GM12878 (cell line): ENCODE data around the gene LRRC45. TPM values are rescaled to one million over a fixed set of nuclear protein-coding genes. Genes with fewer than 3 reads are reported as not detected.

ENCODE experiments used
- CBFB ChIP-seq: IDR thresholded peaks from 2 replicates; pipeline ENCODE4 v1.6.1; 2016; ENCODE audit warnings: antibody characterized with exemption, low read depth
- CEBPB ChIP-seq, 2 experiments: fragments of 150-350 bp in 1 of 2; IDR thresholded peaks; 2 replicates each; pipeline ENCODE4 v1.6.1; 2012 to 2014; ENCODE audit warnings: low read depth in 2 of 2, low read length in 2 of 2, borderline replicate concordance in 1 of 2, inconsistent platforms in 1 of 2
- DPF2 ChIP-seq: fragments of 450-650 bp; IDR thresholded peaks from 2 replicates; pipeline ENCODE4 v1.6.1; 2017; ENCODE audit warnings: mild to moderate bottlenecking
- E2F8 ChIP-seq: fragments of 450-650 bp; IDR thresholded peaks from 2 replicates; pipeline ENCODE4 v1.6.1; 2018; ENCODE audit warnings: mild to moderate bottlenecking, low read depth, moderate library complexity; ENCODE audit not compliant: partially characterized antibody
- GATAD2B ChIP-seq: fragments of 450-650 bp; conservative IDR thresholded peaks from 2 replicates; pipeline ENCODE4 v1.6.1; 2017; ENCODE audit warnings: low read depth, mild to moderate bottlenecking, moderate library complexity
- IKZF1 ChIP-seq: fragments of 450-650 bp; conservative IDR thresholded peaks from 2 replicates; pipeline ENCODE4 v1.6.1; 2017; ENCODE audit warnings: antibody characterized with exemption, mild to moderate bottlenecking
- IKZF2 ChIP-seq, 2 experiments: fragments of 450-650 bp; IDR thresholded peaks; 2 replicates each; pipeline ENCODE4 v1.6.1; 2017; ENCODE audit warnings: mild to moderate bottlenecking in 2 of 2, moderate library complexity in 2 of 2
- LARP7 ChIP-seq: fragments of 450-650 bp; IDR thresholded peaks from 2 replicates; pipeline ENCODE4 v1.6.1; 2017; ENCODE audit warnings: mild to moderate bottlenecking
- MXI1 ChIP-seq: fragments of 150-350 bp; IDR thresholded peaks from 2 replicates; pipeline ENCODE4 v1.6.1; 2011; ENCODE audit warnings: low read depth, mild to moderate bottlenecking, inconsistent platforms, low read length, improper control_type of control experiment
- NFIC ChIP-seq: IDR thresholded peaks from 2 replicates; pipeline ENCODE4 v1.6.1; 2012; ENCODE audit warnings: low read depth, mild to moderate bottlenecking, inconsistent platforms, low read length, moderate library complexity
- NFXL1 ChIP-seq: fragments of 450-650 bp; IDR thresholded peaks from 2 replicates; pipeline ENCODE4 v1.6.1; 2017; ENCODE audit warnings: antibody characterized with exemption, mild to moderate bottlenecking, borderline replicate concordance
- NKRF ChIP-seq: fragments of 450-650 bp; conservative IDR thresholded peaks from 2 replicates; pipeline ENCODE4 v1.6.1; 2017; ENCODE audit warnings: mild to moderate bottlenecking, moderate library complexity
- NRF1 ChIP-seq: conservative IDR thresholded peaks from 2 replicates; pipeline ENCODE4 v1.6.1; 2011; ENCODE audit warnings: mild to moderate bottlenecking, low read depth, low read length, improper control_type of control experiment
- RUNX3 ChIP-seq: IDR thresholded peaks from 2 replicates; pipeline ENCODE4 v1.6.1; 2012; ENCODE audit warnings: low read length, inconsistent platforms
- SMC3 ChIP-seq: IDR thresholded peaks from 2 replicates; pipeline ENCODE4 v1.6.1; 2011; ENCODE audit warnings: low read length, improper control_type of control experiment, borderline replicate concordance
- STAT1 ChIP-seq: fragments of 450-650 bp; conservative IDR thresholded peaks from 2 replicates; pipeline ENCODE4 v1.6.1; 2014; ENCODE audit warnings: antibody characterized with exemption, mild to moderate bottlenecking
- TCF7 ChIP-seq: IDR thresholded peaks from 2 replicates; pipeline ENCODE4 v1.6.1; 2014; ENCODE audit warnings: antibody characterized with exemption, borderline replicate concordance
- WRNIP1 ChIP-seq: IDR thresholded peaks from 2 replicates; pipeline ENCODE4 v1.6.1; 2011; ENCODE audit warnings: low read depth, low read length, improper control_type of control experiment, borderline replicate concordance
- ZNF592 ChIP-seq: fragments of 450-650 bp; IDR thresholded peaks from 2 replicates; pipeline ENCODE4 v1.6.1; 2017; ENCODE audit warnings: mild to moderate bottlenecking, moderate library complexity
- polyA plus RNA-seq, 11 experiments: library from polyadenylated mRNA; depleted of rRNA in 4 of 11; unstranded in 6 of 11; stranded (reverse) in 5 of 11; fragments of >200 nt; fragmentation: Nextera tagmentation in 4 of 11; fragmentation: Illumina TruSeq in 1 of 11; extraction: Ambion mirVana in 4 of 11; extraction: Trizol in 1 of 11; gene quantifications; 1 replicate in 1 of 11; 2 replicates in 10 of 11; pipeline versions ENCODE4 v1.2.1 to v1.2.3, GENCODE V29; 2011 to 2016; ENCODE audit warnings: inconsistent platforms in 2 of 11, missing spikeins in 2 of 11, low read depth in 1 of 11
- total RNA-seq, 4 experiments: library from RNA; depleted of rRNA in 3 of 4; stranded (reverse); fragments of >200 nt in 3 of 4; fragmentation: Illumina TruSeq in 1 of 4; extraction: Trizol in 1 of 4; gene quantifications; 2 replicates each; pipeline versions ENCODE4 v1.2.1 to v1.2.3, GENCODE V29; 2013 to 2021

LRRC45 gene
- total and polyA plus RNA-seq, 10 of the 15 experiments (the other 5 are each of a cell fraction or from before 2014, with no cell fraction given): 0.03 to 27.7 (median 10.4) TPM

GRCh38 chr17:82030470-82031302 lies 7.6 kb downstream of the LRRC45 start (continued):
- TF ChIP-seq IKZF2 (IDR thresholded peaks at IDR 0.05) (peak; percentile 47 to 57; a peak in 3 of 4 replicates), STAT1 (no peak), MXI1 (peak; percentile 41; the same call in 1 of the 2 replicates), NFXL1 (no peak), LARP7 (peak; percentile 44; the same call in 1 of the 2 replicates), TCF7 (no peak), SMC3 (peak; percentile 91), IKZF1 (peak; percentile 82), CEBPB (IDR thresholded peaks at IDR 0.05; ENCODE audit: borderline replicate concordance in 1 of 2, low read depth in 2 of 2, low read length in 2 of 2) (no peak), NFIC (no peak), CBFB (0 out of 2 replicates have a peak, but pooled peaks have one; percentile 24), GATAD2B (peak; percentile 58), DPF2 (no peak; the same call in 1 of the 2 replicates), NRF1 (no peak), ZNF592 (no peak), RUNX3 (peak; percentile 33), E2F8 (no peak), NKRF (0 out of 2 replicates have a peak, but pooled peaks have one; percentile 17), WRNIP1 (no peak)
